ENCODE results near the gene SLC7A4.
"Not testable (repeated sequence)": the region's sequence is repeated elsewhere in the genome, so short reads cannot be mapped to it uniquely, and the experiment has no call there.

SLC7A4 gene

DNA sequence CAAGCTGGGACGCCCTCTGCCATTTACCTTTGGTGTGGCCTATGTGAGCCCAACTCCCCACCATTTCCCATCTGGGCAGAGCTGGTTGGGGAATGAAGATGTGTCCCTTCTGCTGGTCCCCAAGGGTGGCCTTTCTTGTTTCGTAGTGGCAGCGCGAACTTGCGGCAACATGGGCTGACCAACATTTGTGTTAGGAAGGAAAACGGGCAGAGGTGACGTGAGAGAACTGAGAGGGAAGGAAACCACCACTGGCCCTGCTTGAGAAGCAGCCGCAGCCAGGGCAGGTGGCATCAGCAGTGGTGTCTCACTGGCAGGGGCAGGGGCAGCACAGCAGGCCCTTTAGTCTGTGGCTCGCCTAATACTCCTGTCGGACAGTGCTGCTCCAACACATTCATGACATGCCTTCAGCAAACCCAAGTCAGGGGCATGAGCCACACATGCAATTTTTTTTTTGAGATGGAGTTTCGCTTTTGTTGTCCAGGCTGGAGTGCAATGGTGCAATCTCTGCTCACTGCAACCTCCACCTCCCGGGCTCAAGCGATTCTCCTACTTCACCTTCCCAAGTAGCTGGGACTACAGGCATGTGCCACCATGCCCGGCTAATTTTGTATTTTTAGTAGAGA lies 43.3 kb upstream of the SLC7A4 start:
- H3K9ac ChIP-seq (ENCODE audit: insufficient read length, low read depth), result no peak overlapping the region
- H3K36me3 ChIP-seq (ENCODE audit: insufficient read depth, insufficient read length, low read length), result no peaks in the 10 kb centered on the region
- no peaks in the 10 kb centered on the region for H3K27me3 ChIP-seq (ENCODE audit: insufficient read depth, insufficient read length)
- H3K9me3 ChIP-seq (ENCODE audit: insufficient read depth, low read length), result peaks cover 10% of the 10 kb centered on the region; the same call in 1 of the 2 replicates
- TF ChIP-seq ZNF274 (IDR thresholded peaks at IDR 0.05; ENCODE audit: low read depth, low read length) (no peak), SUZ12 (IDR thresholded peaks at IDR 0.05; ENCODE audit: extremely low read depth, insufficient read depth, insufficient read length) (no peak), YY1 (IDR thresholded peaks at IDR 0.05; ENCODE audit: insufficient read depth, insufficient read length) (no peak)
- no peak overlapping the region for H3K4me3 ChIP-seq (ENCODE audit: insufficient read length, low read depth)
- no peaks in the 10 kb centered on the region for H3K4me1 ChIP-seq (ENCODE audit: insufficient read depth, insufficient read length)
- DNase-seq (ENCODE audit: low read depth, low spot score), result no peak

DNA sequence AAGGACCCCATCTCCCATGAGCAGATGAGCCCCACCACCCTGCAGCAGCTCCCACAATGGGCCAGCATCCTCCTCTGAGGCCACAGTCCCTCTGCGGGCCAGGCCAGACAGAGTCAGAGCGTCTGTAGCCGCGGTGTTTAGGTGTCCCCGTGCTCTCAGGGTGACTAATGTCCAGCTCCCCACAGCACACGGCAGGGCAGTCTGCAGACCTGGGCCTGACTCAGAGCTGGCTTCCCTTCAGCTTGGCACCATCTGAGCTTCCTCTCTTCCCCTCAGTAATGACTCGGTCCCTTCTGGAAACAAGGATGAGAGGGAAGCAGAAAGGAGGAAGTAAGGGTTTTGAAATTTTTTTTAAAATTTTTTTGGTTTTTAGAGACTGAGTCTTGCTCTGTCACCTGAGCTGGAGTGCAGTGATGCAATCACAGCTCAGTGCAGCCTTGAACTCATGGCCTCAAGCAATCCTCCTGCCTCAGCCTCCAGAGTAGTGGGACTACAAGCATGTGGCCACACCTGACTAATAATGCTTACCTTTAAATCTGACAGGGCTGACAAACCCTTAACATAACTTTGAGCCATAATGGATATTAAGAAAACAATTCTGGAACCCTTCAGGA lies 41.8 kb upstream of the SLC7A4 start:
- H3K9ac ChIP-seq (ENCODE audit: insufficient read length, low read depth), result no peak overlapping the region
- H3K4me1 ChIP-seq (ENCODE audit: insufficient read depth, insufficient read length), result no peaks in the 10 kb centered on the region
- no peak for DNase-seq (ENCODE audit: low read depth, low spot score)
- TF ChIP-seq SUZ12 (IDR thresholded peaks at IDR 0.05; ENCODE audit: extremely low read depth, insufficient read depth, insufficient read length) (no peak), YY1 (IDR thresholded peaks at IDR 0.05; ENCODE audit: insufficient read depth, insufficient read length) (no peak), ZNF274 (IDR thresholded peaks at IDR 0.05; ENCODE audit: low read depth, low read length) (no peak)
- no peak overlapping the region for H3K4me3 ChIP-seq (ENCODE audit: insufficient read length, low read depth)
- H3K9me3 ChIP-seq (ENCODE audit: insufficient read depth, low read length), result peaks cover 10% of the 10 kb centered on the region; the same call in 1 of the 2 replicates
- no peaks in the 10 kb centered on the region for H3K36me3 ChIP-seq (ENCODE audit: insufficient read depth, insufficient read length, low read length)
- H3K27me3 ChIP-seq (ENCODE audit: insufficient read depth, insufficient read length), result no peaks in the 10 kb centered on the region

DNA sequence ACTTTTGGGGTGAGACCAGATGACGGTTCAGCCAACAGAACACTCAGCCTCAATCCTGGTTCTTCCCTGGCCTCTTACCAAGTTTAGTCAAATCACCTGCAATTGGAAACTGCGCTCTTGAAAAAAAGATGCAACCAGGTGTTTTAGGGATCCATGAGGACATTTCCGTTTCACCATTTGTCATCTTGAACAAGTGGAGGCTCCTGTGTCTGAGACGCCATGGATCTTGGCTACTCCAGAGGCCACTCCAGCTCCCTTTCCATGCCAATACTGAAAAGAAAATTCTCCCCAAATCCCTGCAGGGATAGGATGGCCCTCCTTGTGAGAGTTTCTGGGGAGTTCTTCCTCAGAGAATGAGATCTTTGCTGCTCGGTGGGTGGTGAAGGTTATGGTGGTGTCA lies 41.1 kb upstream of the SLC7A4 start:
- H3K36me3 ChIP-seq (ENCODE audit: insufficient read depth, insufficient read length, low read length), result no peaks in the 10 kb centered on the region
- H3K4me3 ChIP-seq (ENCODE audit: insufficient read length, low read depth), result no peak overlapping the region
- no peaks in the 10 kb centered on the region for H3K4me1 ChIP-seq (ENCODE audit: insufficient read depth, insufficient read length)
- no peaks in the 10 kb centered on the region for H3K27me3 ChIP-seq (ENCODE audit: insufficient read depth, insufficient read length)
- peaks cover 10% of the 10 kb centered on the region; the same call in 1 of the 2 replicates for H3K9me3 ChIP-seq (ENCODE audit: insufficient read depth, low read length)
- TF ChIP-seq ZNF274 (IDR thresholded peaks at IDR 0.05; ENCODE audit: low read depth, low read length) (no peak), YY1 (IDR thresholded peaks at IDR 0.05; ENCODE audit: insufficient read depth, insufficient read length) (no peak)
- no peak overlapping the region for H3K9ac ChIP-seq (ENCODE audit: insufficient read length, low read depth)
- no peak for DNase-seq (ENCODE audit: low read depth, low spot score)

DNA sequence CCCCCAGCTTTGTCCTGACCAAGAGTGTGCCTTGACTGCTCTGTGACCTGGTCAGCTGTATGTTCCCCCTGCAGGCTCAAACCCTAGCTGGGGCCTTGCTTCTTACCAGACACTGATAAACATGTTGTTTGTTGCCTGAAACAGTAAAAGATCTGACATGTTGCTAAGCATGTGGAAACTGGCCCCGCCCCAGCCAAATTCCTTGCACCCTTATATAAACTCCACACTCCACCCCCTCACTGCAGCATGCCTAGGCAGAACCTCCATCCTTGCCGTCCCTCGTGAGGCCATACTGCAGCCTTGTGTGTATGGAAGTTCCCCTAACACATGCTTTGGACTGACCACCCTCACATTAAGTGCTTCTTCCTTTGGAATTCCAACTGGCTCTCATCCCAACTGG lies 40.7 kb upstream of the SLC7A4 start:
- H3K36me3 ChIP-seq (ENCODE audit: insufficient read depth, insufficient read length, low read length), result no peaks in the 10 kb centered on the region
- no peaks in the 10 kb centered on the region for H3K27me3 ChIP-seq (ENCODE audit: insufficient read depth, insufficient read length)
- TF ChIP-seq YY1 (IDR thresholded peaks at IDR 0.05; ENCODE audit: insufficient read depth, insufficient read length), result no peak
- TF ChIP-seq SUZ12 (IDR thresholded peaks at IDR 0.05; ENCODE audit: extremely low read depth, insufficient read depth, insufficient read length), result no peak
- no peak overlapping the region for H3K9ac ChIP-seq (ENCODE audit: insufficient read length, low read depth)
- H3K9me3 ChIP-seq (ENCODE audit: insufficient read depth, low read length), result peaks cover 10% of the 10 kb centered on the region; the same call in 1 of the 2 replicates
- DNase-seq (ENCODE audit: low read depth, low spot score), result no peak
- H3K4me1 ChIP-seq (ENCODE audit: insufficient read depth, insufficient read length), result no peaks in the 10 kb centered on the region
- no peak overlapping the region for H3K4me3 ChIP-seq (ENCODE audit: insufficient read length, low read depth)

DNA sequence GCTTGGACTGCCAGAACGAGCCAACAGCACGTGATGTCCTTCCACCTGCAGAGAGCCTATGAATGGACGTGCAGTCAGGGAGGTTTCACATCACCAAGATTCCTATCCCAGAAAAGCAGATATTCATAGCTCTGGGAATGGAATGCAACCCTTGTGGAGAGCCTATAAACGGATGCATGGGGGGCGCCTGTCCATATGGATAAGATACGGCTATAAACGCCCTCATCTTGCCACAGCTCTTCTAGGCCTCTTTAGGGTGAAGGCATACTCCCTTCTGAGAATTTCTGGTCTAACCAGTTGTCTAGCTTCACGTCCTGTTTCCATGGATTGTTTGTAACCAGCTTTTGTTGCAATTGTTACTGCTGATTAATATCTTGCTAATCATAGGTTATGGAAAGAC lies 39.4 kb upstream of the SLC7A4 start:
- peaks cover 10% of the 10 kb centered on the region; the same call in 1 of the 2 replicates for H3K9me3 ChIP-seq (ENCODE audit: insufficient read depth, low read length)
- not testable (repeated sequence) for H3K4me3 ChIP-seq (ENCODE audit: insufficient read length, low read depth); H3K4me1 ChIP-seq (ENCODE audit: insufficient read depth, insufficient read length); H3K36me3 ChIP-seq (ENCODE audit: insufficient read depth, insufficient read length, low read length); DNase-seq (ENCODE audit: low read depth, low spot score); H3K9ac ChIP-seq (ENCODE audit: insufficient read length, low read depth); H3K27me3 ChIP-seq (ENCODE audit: insufficient read depth, insufficient read length)

DNA sequence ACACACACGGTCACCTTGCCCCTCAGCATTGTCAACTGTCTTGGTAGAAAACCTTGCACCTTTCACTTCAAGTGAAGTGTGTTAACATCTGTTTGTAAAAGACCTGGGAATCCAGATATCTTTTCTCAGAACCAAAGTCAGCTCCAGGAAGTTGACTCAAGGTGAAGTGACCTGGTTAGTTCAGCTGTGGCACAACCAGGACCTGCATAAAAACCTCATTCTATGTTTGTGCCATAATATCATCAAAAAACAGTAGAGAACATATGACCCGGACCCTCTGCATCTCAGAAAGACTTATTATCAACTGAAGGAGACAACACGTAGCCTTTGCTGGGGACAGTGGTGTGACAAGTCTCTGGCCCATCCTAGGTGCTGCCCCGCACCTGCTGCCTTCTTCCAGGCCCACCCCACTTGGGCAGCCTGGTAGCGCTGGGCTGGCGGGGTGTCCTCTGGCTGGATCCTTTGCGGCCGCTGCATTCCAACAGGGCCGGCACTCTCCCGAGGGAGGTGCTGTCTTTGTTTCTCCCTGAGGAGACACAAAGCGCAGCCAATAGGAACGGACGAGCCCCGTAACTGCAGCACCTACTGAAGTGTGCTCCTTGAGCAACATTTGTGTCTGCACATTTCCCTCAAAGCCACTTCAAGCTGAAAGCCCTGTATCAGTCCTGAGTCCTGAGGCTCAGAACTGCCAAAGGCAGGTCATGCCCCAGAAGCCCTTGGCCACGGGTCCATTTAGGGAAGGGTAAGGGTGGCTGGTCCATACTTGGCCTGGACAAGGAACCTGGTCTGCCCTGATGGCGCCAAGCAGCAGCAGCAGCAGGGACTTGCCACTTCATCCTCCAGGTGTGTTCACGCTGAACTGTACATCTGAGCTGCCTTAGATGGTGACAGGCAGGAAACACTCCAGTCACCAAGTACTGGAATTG lies 38.6 kb upstream of the SLC7A4 start:
- Histone ChIP-seq H3K36me3 (ENCODE audit: insufficient read depth, insufficient read length, low read length) (no peaks in the 10 kb centered on the region), H3K9me3 (ENCODE audit: insufficient read depth, low read length) (peaks cover 10% of the 10 kb centered on the region; the same call in 1 of the 2 replicates), H3K4me3 (ENCODE audit: insufficient read length, low read depth) (no peak overlapping the region), H3K27me3 (ENCODE audit: insufficient read depth, insufficient read length) (no peaks in the 10 kb centered on the region), H3K4me1 (ENCODE audit: insufficient read depth, insufficient read length) (no peaks in the 10 kb centered on the region), H3K9ac (ENCODE audit: insufficient read length, low read depth) (no peak overlapping the region)
- DNase-seq (ENCODE audit: low read depth, low spot score), result no peak
- TF ChIP-seq ZNF274 (IDR thresholded peaks at IDR 0.05; ENCODE audit: low read depth, low read length), result no peak
- TF ChIP-seq SUZ12 (IDR thresholded peaks at IDR 0.05; ENCODE audit: extremely low read depth, insufficient read depth, insufficient read length), result no peak
- TF ChIP-seq YY1 (IDR thresholded peaks at IDR 0.05; ENCODE audit: insufficient read depth, insufficient read length), result no peak

DNA sequence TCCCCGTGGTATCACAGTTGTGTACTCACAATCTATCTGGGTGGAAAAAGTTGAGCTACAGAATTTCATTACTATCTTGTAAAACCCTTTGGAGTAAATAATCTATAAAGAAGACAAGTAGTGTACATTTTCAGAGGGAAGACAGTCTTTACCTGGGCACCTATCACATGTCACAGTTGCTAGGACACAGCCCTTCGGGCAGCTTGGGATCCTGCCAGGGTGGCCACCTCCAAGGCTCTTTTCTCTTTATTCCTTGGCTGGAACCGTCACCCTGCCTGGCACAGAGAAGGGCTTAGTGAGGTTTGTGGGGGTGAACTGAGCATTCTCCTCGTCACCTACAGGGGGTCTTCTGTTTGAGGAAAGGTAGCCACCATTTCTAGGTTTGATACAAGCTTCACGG lies 37.0 kb upstream of the SLC7A4 start:
- Histone ChIP-seq H3K27me3 (ENCODE audit: insufficient read depth, insufficient read length) (no peaks in the 10 kb centered on the region), H3K4me3 (ENCODE audit: insufficient read length, low read depth) (no peak overlapping the region)
- no peak for TF ChIP-seq ZNF274 (IDR thresholded peaks at IDR 0.05; ENCODE audit: low read depth, low read length)
- TF ChIP-seq SUZ12 (IDR thresholded peaks at IDR 0.05; ENCODE audit: extremely low read depth, insufficient read depth, insufficient read length), result no peak
- TF ChIP-seq YY1 (IDR thresholded peaks at IDR 0.05; ENCODE audit: insufficient read depth, insufficient read length), result no peak

More for the DNA sequence above, 37.0 kb upstream of the SLC7A4 start:
- no peak for DNase-seq (ENCODE audit: low read depth, low spot score)
- H3K9me3 ChIP-seq (ENCODE audit: insufficient read depth, low read length), result peaks cover 10% of the 10 kb centered on the region; the same call in 1 of the 2 replicates
- no peaks in the 10 kb centered on the region for H3K4me1 ChIP-seq (ENCODE audit: insufficient read depth, insufficient read length)
- no peak overlapping the region for H3K9ac ChIP-seq (ENCODE audit: insufficient read length, low read depth)
- no peaks in the 10 kb centered on the region for H3K36me3 ChIP-seq (ENCODE audit: insufficient read depth, insufficient read length, low read length)
